ENCODE results near the gene FBXO45. TPM values are rescaled to one million over a fixed set of nuclear protein-coding genes. Genes with fewer than 3 reads are reported as not detected.

Gene FBXO45
- total and polyA plus RNA-seq, 2 of the 13 experiments (the other 11 are each of a cell fraction or from before 2014, with no cell fraction given), result 7.0 to 12.1 TPM

DNA sequence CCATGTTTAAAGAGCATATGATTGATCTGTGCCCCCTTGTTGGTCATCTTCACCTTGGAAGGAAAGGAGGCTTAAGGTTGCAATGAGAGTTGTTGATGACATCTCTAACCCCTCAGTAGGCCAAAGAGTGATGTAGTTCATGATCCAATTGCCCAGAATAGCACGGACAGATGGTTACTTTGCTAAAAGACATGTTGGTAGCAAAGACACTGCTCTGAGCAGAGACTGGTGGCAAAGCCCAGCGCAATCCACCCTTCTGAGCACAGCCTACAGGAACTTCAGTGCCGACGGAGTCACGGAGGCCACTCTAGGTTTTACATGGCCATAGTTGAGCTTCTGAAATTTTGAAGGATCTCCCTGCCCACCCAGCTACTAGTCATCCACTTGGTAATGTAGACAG, 21.8 kb downstream of the FBXO45 start:
- Histone ChIP-seq H3K36me3 (replicated peaks in 1 of 2; ENCODE audit: control insufficient read depth in 1 of 2, insufficient read depth in 2 of 2, low read length in 2 of 2) (no peaks in the 10 kb centered on the region; a peak in 2 of 5 replicates), H3K9ac (ENCODE audit: insufficient read depth, low read depth, low read length) (no peak overlapping the region), H4K20me1 (ENCODE audit: insufficient read depth, low read length) (no peaks in the 10 kb centered on the region), H3K27ac (ENCODE audit: extremely low read length, insufficient read depth, low read length) (no peak overlapping the region), H3K4me2 (ENCODE audit: low read depth, low read length) (no peak overlapping the region), H2AFZ (ENCODE audit: low read length) (no peak overlapping the region), H3K4me1 (ENCODE audit: insufficient read depth, low read length) (no peaks in the 10 kb centered on the region), H3K79me2 (ENCODE audit: insufficient read depth, low read length) (no peaks in the 10 kb centered on the region), H3K4me3 (replicated peaks in 1 of 3; ENCODE audit: insufficient read depth in 1 of 3, low read depth in 2 of 3, low read length in 3 of 3) (no peak overlapping the region), H3K27me3 (ENCODE audit: control insufficient read depth in 1 of 2, insufficient read depth in 2 of 2, low read length in 2 of 2) (no peaks in the 10 kb centered on the region), H3K9me3 (ENCODE audit: low read length) (no peaks in the 10 kb centered on the region)
- DNase-seq (ENCODE audit: low spot score), result no peak
- intact Hi-C loops (cut with micrococcal nuclease; ENCODE audit: unreplicated experiment), result no loop called here
- no peak for FAIRE-seq
- POLR2A ChIA-PET, result no interaction called here
- ATAC-seq, result peak; percentile 54
- 52% methylated on average over 5 of the region's 5 CpGs for WGBS (ENCODE audit: low lambda C conversion rate)
- no TSS peak for BruUV-seq (replicated peaks)
- TF ChIP-seq IRF2 (CRISPR knock-in tag; IDR thresholded peaks at IDR 0.05) (no peak), ZNF678 (CRISPR knock-in tag; IDR thresholded peaks at IDR 0.05) (no peak)
- in situ Hi-C loops (cut with HindIII; ENCODE audit: extremely low pct_ligation_motif_present, low pct_unique_long_range_greater_than_20kb), result no loop called here
- CTCF ChIA-PET (ENCODE audit: low intra/inter-chr PET ratio, low total read pairs), result no interaction called here

DNA sequence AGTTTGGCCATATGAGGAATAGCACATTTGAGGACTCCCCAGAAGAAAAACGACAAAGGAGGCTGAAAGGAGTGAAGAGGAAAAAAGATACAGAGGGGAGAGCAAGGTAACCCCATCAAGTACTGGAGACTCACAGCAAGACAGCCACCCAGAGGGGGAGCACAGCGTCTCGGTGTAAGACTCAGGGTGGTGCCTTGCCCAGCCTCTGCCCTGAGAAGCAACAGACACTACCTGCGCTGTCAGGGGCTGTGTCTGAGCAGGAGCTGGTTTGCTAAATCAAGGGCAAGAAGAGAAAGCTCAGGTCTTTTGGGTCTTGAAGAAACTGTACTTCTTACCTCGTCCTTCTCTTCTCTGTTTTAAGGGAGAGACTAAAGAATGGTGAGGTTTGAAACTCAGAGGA, 27.9 kb downstream of the FBXO45 start:
- peak; percentile 63 for ATAC-seq
- no TSS peak for BruUV-seq (replicated peaks)

More for the DNA sequence above, 27.9 kb downstream of the FBXO45 start:
- ChIA-PET CTCF (ENCODE audit: low intra/inter-chr PET ratio, low total read pairs) (no interaction called here), POLR2A (no interaction called here)
- Histone ChIP-seq H3K79me2 (ENCODE audit: insufficient read depth, low read length) (no peaks in the 10 kb centered on the region), H4K20me1 (ENCODE audit: insufficient read depth, low read length) (no peaks in the 10 kb centered on the region), H3K4me3 (replicated peaks in 1 of 3; ENCODE audit: insufficient read depth in 1 of 3, low read depth in 2 of 3, low read length in 3 of 3) (no peak overlapping the region), H3K36me3 (replicated peaks in 1 of 2; ENCODE audit: control insufficient read depth in 1 of 2, insufficient read depth in 2 of 2, low read length in 2 of 2) (no peaks in the 10 kb centered on the region), H2AFZ (ENCODE audit: low read length) (peak overlapping the region; percentile 65), H3K4me2 (ENCODE audit: low read depth, low read length) (peak overlapping the region; percentile 52; the same call in 1 of the 2 replicates), H3K27ac (ENCODE audit: extremely low read length, insufficient read depth, low read length) (no peak overlapping the region), H3K9ac (ENCODE audit: insufficient read depth, low read depth, low read length) (no peak overlapping the region), H3K4me1 (ENCODE audit: insufficient read depth, low read length) (peaks cover 30% of the 10 kb centered on the region), H3K9me3 (ENCODE audit: low read length) (no peaks in the 10 kb centered on the region), H3K27me3 (ENCODE audit: control insufficient read depth in 1 of 2, insufficient read depth in 2 of 2, low read length in 2 of 2) (peaks cover 2 to 15% of the 10 kb centered on the region in 2 experiments; a peak in 3 of 5 replicates)
- WGBS (ENCODE audit: low lambda C conversion rate), result 0% methylated on average over 5 of the region's 5 CpGs
- no peak for FAIRE-seq
- in situ Hi-C loops (cut with HindIII; ENCODE audit: extremely low pct_ligation_motif_present, low pct_unique_long_range_greater_than_20kb) (no loop called here), intact Hi-C loops (cut with micrococcal nuclease; ENCODE audit: unreplicated experiment) (no loop called here)
- no peak for DNase-seq (ENCODE audit: low spot score)
- TF ChIP-seq TBX2 (CRISPR knock-in tag; IDR thresholded peaks at IDR 0.05; ENCODE audit: borderline replicate concordance), result no peak
- no peak for TF ChIP-seq ZFYVE20 (CRISPR knock-in tag; IDR thresholded peaks at IDR 0.05; ENCODE audit: borderline replicate concordance, low read depth)
- no peak for TF ChIP-seq JDP2 (CRISPR knock-in tag; IDR thresholded peaks at IDR 0.05; ENCODE audit: borderline replicate concordance)
- no peak for TF ChIP-seq HDAC1 (CRISPR knock-in tag; IDR thresholded peaks at IDR 0.05)
- TF ChIP-seq NFIC (IDR thresholded peaks at IDR 0.05; ENCODE audit: low read length), result no peak
- no peak for TF ChIP-seq NFE2L1 (CRISPR knock-in tag; IDR thresholded peaks at IDR 0.05; ENCODE audit: borderline replicate concordance)
